ENCODE results near the gene PRKCB. TPM values are rescaled to one million over a fixed set of nuclear protein-coding genes. Genes with fewer than 3 reads are reported as not detected.

PRKCB gene
- total RNA-seq, 1 donor from 2014 or later: 1.0 TPM

- no peak overlapping the region for H3K27ac ChIP-seq (ENCODE audit: low read depth, low read length)
- H3K4me3 ChIP-seq (ENCODE audit: low read length in 3 of 3): no peak overlapping the region
- H3K4me1 ChIP-seq (ENCODE audit: control insufficient read depth in 3 of 3, insufficient read depth in 3 of 3, low read length in 3 of 3): no peaks in the 10 kb centered on the region
- H3K9me3 ChIP-seq (ENCODE audit: control insufficient read depth in 3 of 3, low read length in 3 of 3): no peaks in the 10 kb centered on the region
- H3K27me3 ChIP-seq (ENCODE audit: control insufficient read depth in 3 of 3, insufficient read depth in 3 of 3, low read length in 3 of 3): no peaks in the 10 kb centered on the region
- H3K36me3 ChIP-seq (ENCODE audit: control insufficient read depth in 3 of 3, insufficient read depth in 3 of 3, low read length in 3 of 3): no peaks in the 10 kb centered on the region
- no peak overlapping the region for H3K9ac ChIP-seq (ENCODE audit: low read depth in 1 of 3, low read length in 3 of 3)
Measured at GRCh38 chr16:23901178-23902033, 65.6 kb downstream of the PRKCB start.

- Histone ChIP-seq H3K9ac (ENCODE audit: low read depth in 1 of 3, low read length in 3 of 3) (no peak overlapping the region), H3K4me3 (ENCODE audit: low read length in 3 of 3) (no peak overlapping the region), H3K36me3 (ENCODE audit: control insufficient read depth in 3 of 3, insufficient read depth in 3 of 3, low read length in 3 of 3) (no peaks in the 10 kb centered on the region), H3K4me1 (ENCODE audit: control insufficient read depth in 3 of 3, insufficient read depth in 3 of 3, low read length in 3 of 3) (no peaks in the 10 kb centered on the region), H3K9me3 (ENCODE audit: control insufficient read depth in 3 of 3, low read length in 3 of 3) (no peaks in the 10 kb centered on the region), H3K27me3 (ENCODE audit: control insufficient read depth in 3 of 3, insufficient read depth in 3 of 3, low read length in 3 of 3) (no peaks in the 10 kb centered on the region), H3K27ac (ENCODE audit: low read depth, low read length) (no peak overlapping the region)
Measured at GRCh38 chr16:23902034-23902747, 66.4 kb downstream of the PRKCB start.

DNA sequence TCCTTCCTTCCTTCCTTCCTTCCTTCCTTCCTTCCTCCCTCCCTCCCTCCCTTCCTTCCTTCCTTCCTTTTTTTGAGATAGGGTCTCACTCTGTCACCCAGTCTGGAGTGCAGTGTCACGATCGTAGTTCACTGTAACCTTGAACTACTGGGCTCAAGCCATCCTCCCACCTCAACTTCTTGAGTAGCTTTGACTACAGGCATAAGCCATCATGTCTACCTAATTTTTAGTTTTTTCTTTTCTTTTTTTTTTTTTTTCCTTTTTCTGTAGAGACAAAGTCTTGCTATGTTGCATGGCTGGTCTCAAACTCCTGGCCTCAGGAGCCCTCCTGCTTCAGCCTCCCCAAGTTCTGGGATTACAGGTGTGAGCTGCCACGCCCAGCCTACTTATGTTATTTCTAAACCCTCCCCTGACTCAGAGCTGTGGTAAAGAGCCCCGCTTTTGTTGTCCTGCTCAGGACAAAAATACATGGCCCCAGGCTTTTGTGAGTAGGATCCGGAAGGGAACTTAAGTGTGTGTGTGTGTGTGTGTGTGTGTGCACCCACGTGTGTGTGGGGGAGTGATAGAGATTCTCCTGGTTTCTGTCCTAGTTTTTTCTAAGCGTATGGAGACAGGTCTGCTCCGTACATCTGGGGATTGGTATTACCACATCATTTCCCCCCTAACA is 67.1 kb downstream of the PRKCB start:
- no peak overlapping the region for H3K27ac ChIP-seq (ENCODE audit: low read depth, low read length)
- no peaks in the 10 kb centered on the region for H3K27me3 ChIP-seq (ENCODE audit: control insufficient read depth in 3 of 3, insufficient read depth in 3 of 3, low read length in 3 of 3)
- H3K36me3 ChIP-seq (ENCODE audit: control insufficient read depth in 3 of 3, insufficient read depth in 3 of 3, low read length in 3 of 3): no peaks in the 10 kb centered on the region
- no peaks in the 10 kb centered on the region for H3K9me3 ChIP-seq (ENCODE audit: control insufficient read depth in 3 of 3, low read length in 3 of 3)
- no peak overlapping the region for H3K9ac ChIP-seq (ENCODE audit: low read depth in 1 of 3, low read length in 3 of 3)
- H3K4me3 ChIP-seq (ENCODE audit: low read length in 3 of 3): no peak overlapping the region
- H3K4me1 ChIP-seq (ENCODE audit: control insufficient read depth in 3 of 3, insufficient read depth in 3 of 3, low read length in 3 of 3): no peaks in the 10 kb centered on the region

DNA sequence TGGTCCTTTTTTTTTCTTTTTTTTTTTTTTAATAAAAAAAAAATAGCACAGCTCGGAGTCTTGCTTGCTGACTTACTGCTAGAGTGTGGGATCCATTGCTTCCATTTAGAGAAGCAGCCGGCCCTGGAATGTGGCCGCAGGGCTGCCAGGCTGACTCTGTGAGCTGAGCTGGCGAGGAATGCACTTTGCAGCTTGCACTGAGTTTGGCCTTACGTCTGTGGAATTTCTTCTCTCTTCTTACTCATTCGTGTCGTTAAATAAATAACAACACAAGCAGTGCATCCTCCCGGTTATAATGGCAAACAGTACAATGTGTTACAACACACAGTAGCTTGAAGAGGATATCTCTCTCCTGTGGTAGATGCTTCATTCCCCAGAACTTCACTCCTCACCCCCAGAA is 69.2 kb downstream of the PRKCB start:
- no peaks in the 10 kb centered on the region for H3K27me3 ChIP-seq (ENCODE audit: control insufficient read depth in 3 of 3, insufficient read depth in 3 of 3, low read length in 3 of 3)
- H3K9ac ChIP-seq (ENCODE audit: low read depth in 1 of 3, low read length in 3 of 3): no peak overlapping the region
- no peaks in the 10 kb centered on the region for H3K4me1 ChIP-seq (ENCODE audit: control insufficient read depth in 3 of 3, insufficient read depth in 3 of 3, low read length in 3 of 3)
- no peaks in the 10 kb centered on the region for H3K9me3 ChIP-seq (ENCODE audit: control insufficient read depth in 3 of 3, low read length in 3 of 3)
- H3K4me3 ChIP-seq (ENCODE audit: low read length in 3 of 3): no peak overlapping the region
- no peaks in the 10 kb centered on the region for H3K36me3 ChIP-seq (ENCODE audit: control insufficient read depth in 3 of 3, insufficient read depth in 3 of 3, low read length in 3 of 3)
- H3K27ac ChIP-seq (ENCODE audit: low read depth, low read length): no peak overlapping the region

DNA sequence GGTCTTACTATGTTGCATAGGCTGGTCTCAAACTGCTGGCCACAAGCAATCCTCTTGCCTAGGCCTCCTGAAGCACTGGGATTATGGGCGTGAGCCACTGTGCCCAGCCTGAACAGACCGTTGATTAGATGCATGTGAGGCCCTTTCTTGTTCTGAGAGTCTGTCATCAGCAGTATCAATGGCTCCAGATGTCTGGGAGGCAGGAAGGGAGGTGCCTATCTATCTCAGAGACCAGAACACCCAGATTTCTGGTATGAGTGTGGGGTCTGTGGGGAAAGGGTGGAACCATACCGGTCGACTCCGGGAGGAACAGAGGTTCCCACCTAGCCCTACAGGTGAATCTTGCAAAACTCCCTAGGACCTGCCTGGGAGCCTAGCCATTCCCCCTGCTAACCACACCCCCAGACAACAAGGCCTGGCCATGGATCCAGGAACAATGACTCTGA is 71.7 kb downstream of the PRKCB start:
- no peak overlapping the region for H3K9ac ChIP-seq (ENCODE audit: low read depth in 1 of 3, low read length in 3 of 3)
- H3K4me1 ChIP-seq (ENCODE audit: control insufficient read depth in 3 of 3, insufficient read depth in 3 of 3, low read length in 3 of 3): no peaks in the 10 kb centered on the region
- H3K4me3 ChIP-seq (ENCODE audit: low read length in 3 of 3): no peak overlapping the region
- no peaks in the 10 kb centered on the region for H3K9me3 ChIP-seq (ENCODE audit: control insufficient read depth in 3 of 3, low read length in 3 of 3)
- no peaks in the 10 kb centered on the region for H3K36me3 ChIP-seq (ENCODE audit: control insufficient read depth in 3 of 3, insufficient read depth in 3 of 3, low read length in 3 of 3)
- H3K27ac ChIP-seq (ENCODE audit: low read depth, low read length): no peak overlapping the region
- no peaks in the 10 kb centered on the region for H3K27me3 ChIP-seq (ENCODE audit: control insufficient read depth in 3 of 3, insufficient read depth in 3 of 3, low read length in 3 of 3)

- no peaks in the 10 kb centered on the region for H3K4me1 ChIP-seq (ENCODE audit: control insufficient read depth in 3 of 3, insufficient read depth in 3 of 3, low read length in 3 of 3)
- no peaks in the 10 kb centered on the region for H3K36me3 ChIP-seq (ENCODE audit: control insufficient read depth in 3 of 3, insufficient read depth in 3 of 3, low read length in 3 of 3)
- no peak overlapping the region for H3K4me3 ChIP-seq (ENCODE audit: low read length in 3 of 3)
- H3K9me3 ChIP-seq (ENCODE audit: control insufficient read depth in 3 of 3, low read length in 3 of 3): no peaks in the 10 kb centered on the region
- no peak overlapping the region for H3K27ac ChIP-seq (ENCODE audit: low read depth, low read length)
- no peak overlapping the region for H3K9ac ChIP-seq (ENCODE audit: low read depth in 1 of 3, low read length in 3 of 3)
- H3K27me3 ChIP-seq (ENCODE audit: control insufficient read depth in 3 of 3, insufficient read depth in 3 of 3, low read length in 3 of 3): no peaks in the 10 kb centered on the region
Measured at GRCh38 chr16:23907903-23908302, 72.1 kb downstream of the PRKCB start.

DNA sequence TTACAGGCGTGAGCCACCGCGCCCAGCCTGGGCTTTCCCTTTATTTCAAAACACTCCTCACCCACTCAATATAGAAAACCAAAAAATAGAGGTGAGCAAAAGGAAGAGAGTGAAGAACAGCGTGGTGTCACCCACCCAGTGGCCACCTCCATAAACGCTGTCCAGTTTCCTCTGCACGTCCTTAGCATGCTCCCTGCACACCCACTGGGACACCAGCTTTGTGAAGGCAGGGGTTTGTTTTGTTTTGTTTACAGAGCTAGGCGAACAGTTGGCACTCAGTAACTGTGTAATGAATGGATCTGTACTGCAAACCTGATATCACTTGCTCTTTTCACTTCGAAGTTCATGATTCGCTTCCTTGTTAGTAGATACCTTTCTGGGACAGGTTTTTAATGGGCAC is 73.0 kb downstream of the PRKCB start:
- Histone ChIP-seq H3K4me3 (ENCODE audit: low read length in 3 of 3) (no peak overlapping the region), H3K27me3 (ENCODE audit: control insufficient read depth in 3 of 3, insufficient read depth in 3 of 3, low read length in 3 of 3) (no peaks in the 10 kb centered on the region), H3K9me3 (ENCODE audit: control insufficient read depth in 3 of 3, low read length in 3 of 3) (no peaks in the 10 kb centered on the region), H3K27ac (ENCODE audit: low read depth, low read length) (no peak overlapping the region), H3K9ac (ENCODE audit: low read depth in 1 of 3, low read length in 3 of 3) (no peak overlapping the region), H3K36me3 (ENCODE audit: control insufficient read depth in 3 of 3, insufficient read depth in 3 of 3, low read length in 3 of 3) (no peaks in the 10 kb centered on the region), H3K4me1 (ENCODE audit: control insufficient read depth in 3 of 3, insufficient read depth in 3 of 3, low read length in 3 of 3) (no peaks in the 10 kb centered on the region)

GRCh38 chr16:23909792-23910418 is 74.1 kb downstream of the PRKCB start:
- Histone ChIP-seq H3K27me3 (ENCODE audit: control insufficient read depth in 3 of 3, insufficient read depth in 3 of 3, low read length in 3 of 3) (no peaks in the 10 kb centered on the region), H3K9me3 (ENCODE audit: control insufficient read depth in 3 of 3, low read length in 3 of 3) (no peaks in the 10 kb centered on the region), H3K36me3 (ENCODE audit: control insufficient read depth in 3 of 3, insufficient read depth in 3 of 3, low read length in 3 of 3) (no peaks in the 10 kb centered on the region), H3K27ac (ENCODE audit: low read depth, low read length) (no peak overlapping the region), H3K9ac (ENCODE audit: low read depth in 1 of 3, low read length in 3 of 3) (no peak overlapping the region), H3K4me1 (ENCODE audit: control insufficient read depth in 3 of 3, insufficient read depth in 3 of 3, low read length in 3 of 3) (no peaks in the 10 kb centered on the region), H3K4me3 (ENCODE audit: low read length in 3 of 3) (no peak overlapping the region)

- Histone ChIP-seq H3K4me3 (ENCODE audit: low read length in 3 of 3) (no peak overlapping the region), H3K9me3 (ENCODE audit: control insufficient read depth in 3 of 3, low read length in 3 of 3) (no peaks in the 10 kb centered on the region), H3K9ac (ENCODE audit: low read depth in 1 of 3, low read length in 3 of 3) (no peak overlapping the region), H3K27me3 (ENCODE audit: control insufficient read depth in 3 of 3, insufficient read depth in 3 of 3, low read length in 3 of 3) (no peaks in the 10 kb centered on the region), H3K4me1 (ENCODE audit: control insufficient read depth in 3 of 3, insufficient read depth in 3 of 3, low read length in 3 of 3) (no peaks in the 10 kb centered on the region), H3K27ac (ENCODE audit: low read depth, low read length) (no peak overlapping the region), H3K36me3 (ENCODE audit: control insufficient read depth in 3 of 3, insufficient read depth in 3 of 3, low read length in 3 of 3) (no peaks in the 10 kb centered on the region)
Measured at GRCh38 chr16:23914946-23915530, 79.3 kb downstream of the PRKCB start.
